GM21576 (cell line): ENCODE results near the gene FAM24B.

Experiments used
- ATAC-seq: cut with Tn5 transposase; IDR thresholded peaks from one replicate; pipeline ENCODE4 v1.9.1; 2021; ENCODE audit warnings: mild to moderate bottlenecking, moderate library complexity; ENCODE audit not compliant: unreplicated experiment

The FAM24B gene

DNA sequence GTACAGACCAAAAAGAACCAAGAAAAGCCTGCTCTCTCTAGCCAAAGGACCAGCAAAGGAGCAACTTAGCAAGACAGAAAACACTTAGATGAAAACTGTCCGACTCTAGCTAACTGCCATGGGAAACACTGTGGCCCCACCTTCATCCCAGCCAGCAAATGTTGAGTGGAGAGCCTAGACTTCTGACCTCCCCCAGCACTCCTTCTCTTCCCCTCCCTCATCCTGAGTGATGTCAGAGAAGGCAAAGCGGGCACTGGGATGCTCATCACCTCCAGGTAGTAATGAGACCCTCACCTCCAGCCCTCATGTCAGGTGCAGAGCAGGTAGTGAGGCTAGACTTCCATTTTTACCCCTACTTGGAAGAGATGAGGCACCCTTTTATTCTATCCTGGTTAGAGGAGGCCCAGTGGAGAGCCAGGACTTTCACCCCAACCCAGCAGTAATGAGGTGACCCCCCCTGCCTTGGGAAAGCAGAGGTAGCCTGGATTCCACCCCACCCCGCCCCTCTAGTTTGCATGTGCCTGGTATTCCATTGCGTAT, 50.6 kb downstream of the FAM24B start:
- ATAC-seq, result no peak

- ATAC-seq, result no peak
Observed at GRCh38 chr10:122827302-122827701, 52.1 kb downstream of the FAM24B start.

GRCh38 chr10:122822973-122823690, 56.2 kb downstream of the FAM24B start:
- ATAC-seq, result no peak

DNA sequence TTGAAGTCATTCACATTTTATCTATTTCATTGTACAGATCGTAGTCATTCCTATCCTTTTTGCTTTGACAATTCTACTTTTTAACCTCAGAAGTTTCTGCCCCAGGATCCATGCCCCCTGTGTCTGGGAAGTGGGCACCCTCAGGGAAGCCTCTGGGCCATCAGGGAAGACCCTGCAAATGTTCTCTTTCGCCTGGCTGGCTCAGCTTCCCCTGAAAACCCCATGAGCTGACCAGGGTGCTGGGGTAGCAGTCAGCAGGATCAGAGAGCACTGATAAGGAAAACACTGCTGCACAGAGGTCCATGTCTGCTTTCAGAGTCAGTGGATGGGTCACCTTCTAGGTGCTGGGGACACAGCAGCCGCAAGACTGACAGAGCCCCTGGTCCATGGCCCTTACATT, 57.6 kb downstream of the FAM24B start:
- ATAC-seq, result no peak

- ATAC-seq, result no peak
Observed at GRCh38 chr10:122815458-122815857, 63.9 kb downstream of the FAM24B start.

GRCh38 chr10:122814493-122814892, 64.9 kb downstream of the FAM24B start:
- ATAC-seq, result no peak

DNA sequence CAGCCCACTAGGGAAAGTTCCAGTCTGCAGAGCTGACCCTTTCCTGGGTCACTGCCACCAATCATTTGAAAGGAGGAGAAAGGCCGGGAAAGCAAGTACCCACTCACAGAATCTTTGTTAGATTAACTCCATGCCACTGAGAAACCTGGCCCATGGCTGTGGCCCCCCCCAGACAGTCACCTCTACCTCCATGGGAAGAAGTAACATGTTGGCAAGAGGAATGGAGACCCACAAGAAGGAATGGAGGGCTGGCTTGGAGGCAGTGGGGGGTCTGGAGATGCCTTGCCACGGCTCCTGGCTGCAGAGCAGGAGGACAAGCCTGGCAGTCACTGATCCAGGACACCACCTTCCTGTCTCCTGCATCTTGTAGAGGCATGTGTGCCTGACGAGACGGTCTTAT, 66.6 kb downstream of the FAM24B start:
- ATAC-seq, result no peak

DNA sequence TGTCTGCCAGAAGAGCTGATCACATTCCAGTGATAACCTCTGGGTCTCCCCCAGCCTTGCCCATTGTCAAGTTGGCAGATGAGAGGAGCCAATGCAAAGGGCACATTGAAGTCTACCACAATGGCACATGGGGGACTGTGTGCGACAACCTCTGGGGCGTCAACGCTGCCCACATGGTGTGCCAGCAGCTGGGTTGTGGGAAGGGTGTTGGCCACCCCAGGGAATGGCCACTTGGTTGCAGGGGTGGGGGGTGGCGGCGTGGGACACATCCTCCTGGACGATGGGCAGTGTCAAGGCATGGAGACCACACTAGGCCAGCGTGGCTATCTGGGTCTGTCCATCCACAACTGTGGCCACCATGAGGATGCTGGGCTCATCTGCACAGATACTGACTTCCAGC, 77.1 kb downstream of the FAM24B start:
- no peak for ATAC-seq
